Suprapubic skin (tissue), 4 donors: ENCODE data around the gene CCDC78.

Source experiments
- EP300 ChIP-seq: sonication (generic); formaldehyde crosslinking; IDR thresholded peaks from one replicate; pipeline ENCODE4 v1.6.1; 2017; ENCODE audit warnings: antibody characterized with exemption
- POLR2A ChIP-seq, 2 donors: fragments of 450-650 bp; IDR thresholded peaks; one replicate each; pipeline ENCODE4 v1.6.1; 2017; ENCODE audit warnings: antibody characterized with exemption in 2 of 2, mild to moderate bottlenecking in 2 of 2, moderate library complexity in 2 of 2
- POLR2AphosphoS5 ChIP-seq, 3 donors: sonication (generic); formaldehyde crosslinking; IDR thresholded peaks; one replicate each; pipeline ENCODE4 v1.6.1; 2017; ENCODE audit warnings: antibody characterized with exemption in 3 of 3
- TF ChIP-seq, protein P1 (sequence below), 2 donors: fragments of 200-600 bp in 1 of 2; fragments of 450-650 bp in 1 of 2; sonication (generic) in 1 of 2; IDR thresholded peaks; one replicate each; pipeline ENCODE4 v1.5.1; 2016 to 2019; ENCODE audit warnings: antibody characterized with exemption in 2 of 2, mild to moderate bottlenecking in 1 of 2, moderate library complexity in 1 of 2

- TF ChIP-seq, protein P1, sequence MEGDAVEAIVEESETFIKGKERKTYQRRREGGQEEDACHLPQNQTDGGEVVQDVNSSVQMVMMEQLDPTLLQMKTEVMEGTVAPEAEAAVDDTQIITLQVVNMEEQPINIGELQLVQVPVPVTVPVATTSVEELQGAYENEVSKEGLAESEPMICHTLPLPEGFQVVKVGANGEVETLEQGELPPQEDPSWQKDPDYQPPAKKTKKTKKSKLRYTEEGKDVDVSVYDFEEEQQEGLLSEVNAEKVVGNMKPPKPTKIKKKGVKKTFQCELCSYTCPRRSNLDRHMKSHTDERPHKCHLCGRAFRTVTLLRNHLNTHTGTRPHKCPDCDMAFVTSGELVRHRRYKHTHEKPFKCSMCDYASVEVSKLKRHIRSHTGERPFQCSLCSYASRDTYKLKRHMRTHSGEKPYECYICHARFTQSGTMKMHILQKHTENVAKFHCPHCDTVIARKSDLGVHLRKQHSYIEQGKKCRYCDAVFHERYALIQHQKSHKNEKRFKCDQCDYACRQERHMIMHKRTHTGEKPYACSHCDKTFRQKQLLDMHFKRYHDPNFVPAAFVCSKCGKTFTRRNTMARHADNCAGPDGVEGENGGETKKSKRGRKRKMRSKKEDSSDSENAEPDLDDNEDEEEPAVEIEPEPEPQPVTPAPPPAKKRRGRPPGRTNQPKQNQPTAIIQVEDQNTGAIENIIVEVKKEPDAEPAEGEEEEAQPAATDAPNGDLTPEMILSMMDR (IDR thresholded peaks at IDR 0.05), result no peak
- TF ChIP-seq POLR2A (IDR thresholded peaks at IDR 0.05) (no peak), POLR2AphosphoS5 (IDR thresholded peaks at IDR 0.05) (no peak), EP300 (no peak)
Measured at GRCh38 chr16:676565-676902, 49.7 kb downstream of the CCDC78 start.
